A549 (cell line): ENCODE results near the gene SMARCB1. TPM values are rescaled to one million over a fixed set of nuclear protein-coding genes. Genes with fewer than 3 reads are reported as not detected.

Experiments
- ATAC-seq, 2 experiments: fragments of 200-7000 bp in 1 of 2; fragments of >200 bp in 1 of 2; cut with Nextera tagmentation in 1 of 2; cut with Tn5 transposase in 1 of 2; 3 replicates each; pipeline versions ENCODE4 v1.8.0 to v1.9.1; 2018 to 2020; ENCODE audit warnings: mild to moderate bottlenecking in 1 of 2, moderate library complexity in 1 of 2
- CTCF ChIA-PET: fragments of 300-600 bp; sonication (Branson Sonifier 250); formaldehyde crosslinking; extraction: SDS; loops from one replicate; lab custom pipeline; 2021; ENCODE audit warnings: antibody characterized with exemption, inconsistent platforms; lab: Yijun Ruan, JAX
- POLR2A ChIA-PET: fragments of 350-600 bp; formaldehyde crosslinking; extraction: SDS; loops from one replicate; lab custom pipeline; 2021; ENCODE audit warnings: antibody characterized with exemption, inconsistent platforms; lab: Yijun Ruan, JAX
- DNase-seq, 2 experiments: peaks; one replicate each; pipeline versions ENCODE4 v3.0.0 to v3.0.0-alpha.2; 2011 to 2016; ENCODE audit warnings: low read depth in 1 of 2, low spot score in 1 of 2
- FAIRE-seq: peaks from 2 replicates; lab custom pipeline; 2011; peaks lifted over from hg19 to GRCh38; lab: Jason Lieb, UNC
- H3K27ac ChIP-seq, 2 experiments: fragments of >200 bp; sonication (Bioruptor Twin); formaldehyde crosslinking; 3 replicates each; pipeline ENCODE4 v1.5.1; 2016 to 2017
- H3K4me1 ChIP-seq: fragments of >200 bp; sonication (Bioruptor Twin); formaldehyde crosslinking; 3 replicates; pipeline ENCODE4 v1.6.1; 2016
- H3K4me2 ChIP-seq: fragments of >200 bp; sonication (Bioruptor Twin); formaldehyde crosslinking; 3 replicates; pipeline ENCODE4 v1.6.1; 2016
- H3K4me3 ChIP-seq: fragments of >200 bp; sonication (Bioruptor Twin); formaldehyde crosslinking; 3 replicates; pipeline ENCODE4 v1.5.1; 2016
- H3K9me3 ChIP-seq: fragments of >200 bp; sonication (Bioruptor Twin); formaldehyde crosslinking; 3 replicates; pipeline ENCODE4 v1.6.1; 2016
- CBX8 ChIP-seq: fragments of 200-600 bp; sonication (generic); IDR thresholded peaks from 2 replicates; pipeline ENCODE4 v1.6.1; 2016
- CTCF ChIP-seq: fragments of >200 bp; sonication (Bioruptor Twin); formaldehyde crosslinking; IDR thresholded peaks from 3 replicates; pipeline ENCODE4 v1.5.1; 2016
- EHF ChIP-seq: fragments of 250-450 bp; sonication (Bioruptor Pico); IDR thresholded peaks from 2 replicates; pipeline ENCODE4 v1.5.0; 2020; ENCODE audit warnings: mild to moderate bottlenecking
- ELK1 ChIP-seq: fragments of 150-350 bp; IDR thresholded peaks from 2 replicates; pipeline ENCODE4 v1.6.1; 2014; ENCODE audit warnings: low read depth, mild to moderate bottlenecking, low read length
- FOXS1 ChIP-seq: fragments of 250-450 bp; sonication (Bioruptor Pico); IDR thresholded peaks from 2 replicates; pipeline ENCODE4 v1.5.0; 2020; ENCODE audit warnings: mild to moderate bottlenecking, moderate library complexity
- HEYL ChIP-seq: fragments of 250-450 bp; sonication (Bioruptor Pico); IDR thresholded peaks from 2 replicates; pipeline ENCODE4 v1.8.0; 2021; ENCODE audit warnings: mild to moderate bottlenecking, moderate library complexity
- HMGXB4 ChIP-seq: fragments of 250-450 bp; sonication (Bioruptor Pico); IDR thresholded peaks from 2 replicates; pipeline ENCODE4 v1.5.0; 2021; ENCODE audit warnings: mild to moderate bottlenecking, moderate library complexity, borderline replicate concordance
- HOXA7 ChIP-seq: fragments of 250-450 bp; sonication (Bioruptor Pico); IDR thresholded peaks from 2 replicates; pipeline ENCODE4 v1.5.0; 2020; ENCODE audit warnings: mild to moderate bottlenecking, moderate library complexity
- HOXB13 ChIP-seq: fragments of 250-450 bp; sonication (Bioruptor Pico); IDR thresholded peaks from 2 replicates; pipeline ENCODE4 v1.5.0; 2020; ENCODE audit warnings: low read depth, mild to moderate bottlenecking, moderate library complexity
- JUN ChIP-seq, 2 experiments: fragments of >200 bp; sonication (Bioruptor Twin); formaldehyde crosslinking; IDR thresholded peaks; 2 replicates in 1 of 2; 3 replicates in 1 of 2; pipeline ENCODE4 v1.6.1; 2016 to 2017
- JUNB ChIP-seq: fragments of >200 bp; sonication (Bioruptor Twin); formaldehyde crosslinking; IDR thresholded peaks from 2 replicates; pipeline ENCODE4 v1.6.1; 2016
- NFE2L2 ChIP-seq: fragments of 150-350 bp; conservative IDR thresholded peaks from 2 replicates; pipeline ENCODE4 v1.6.1; 2014; ENCODE audit warnings: low read length
- NPAS2 ChIP-seq: fragments of 250-450 bp; sonication (Bioruptor Pico); IDR thresholded peaks from 2 replicates; pipeline ENCODE4 v1.8.0; 2022; ENCODE audit warnings: mild to moderate bottlenecking, moderate library complexity, borderline replicate concordance
- PHF8 ChIP-seq: fragments of 200-600 bp; sonication (generic); IDR thresholded peaks from 2 replicates; pipeline ENCODE4 v1.6.1; 2016; ENCODE audit warnings: low read depth, mild to moderate bottlenecking, antibody characterized with exemption, moderate library complexity, borderline replicate concordance
- POLR2AphosphoS2 ChIP-seq: conservative IDR thresholded peaks from 2 replicates; pipeline ENCODE4 v1.6.1; 2012; ENCODE audit warnings: low read length, improper control_type of control experiment, inconsistent platforms
- RAD21 ChIP-seq, 2 experiments: fragments of >200 bp in 1 of 2; sonication (Bioruptor Twin) in 1 of 2; formaldehyde crosslinking in 1 of 2; IDR thresholded peaks in 1 of 2; conservative IDR thresholded peaks in 1 of 2; 2 replicates in 1 of 2; 3 replicates in 1 of 2; pipeline ENCODE4 v1.6.1; 2012 to 2018; ENCODE audit warnings: inconsistent platforms in 1 of 2
- SREBF2 ChIP-seq: fragments of 450-650 bp; IDR thresholded peaks from 2 replicates; pipeline ENCODE4 v1.6.1; 2014; ENCODE audit warnings: mild to moderate bottlenecking, moderate library complexity
- USF2 ChIP-seq: fragments of 450-650 bp; IDR thresholded peaks from 2 replicates; pipeline ENCODE4 v1.6.1; 2014; ENCODE audit warnings: antibody characterized with exemption
- ZFP36 ChIP-seq: fragments of 450-650 bp; IDR thresholded peaks from 2 replicates; pipeline ENCODE4 v1.6.1; 2014; ENCODE audit warnings: borderline replicate concordance; ENCODE audit not compliant: partially characterized antibody
- WGBS: methylation state at CpG from one replicate; pipeline ENCODE4 v1.1.6; 2017; ENCODE audit errors: missing lambda C conversion rate; 5-methylcytosine and 5-hydroxymethylcytosine counted together
- polyA plus RNA-seq, 4 experiments: library from polyadenylated mRNA; depleted of rRNA in 3 of 4; stranded (reverse); fragments of >200 nt; fragmentation: RNase III in 1 of 4; extraction: RNeasy Plus Mini Kit Qiagen cat#74134 plus additional on column Dnase treatment in 1 of 4; gene quantifications; 2 replicates in 3 of 4; 3 replicates in 1 of 4; pipeline ENCODE4 v1.2.3, GENCODE V29; 2011 to 2017

The SMARCB1 gene
- polyA plus RNA-seq, 2 of the 4 experiments (the other 2 are of a cell fraction): 65.6 to 133 TPM

- no peak overlapping the region for H3K27ac ChIP-seq
- H3K9me3 ChIP-seq: no peaks in the 10 kb centered on the region
- WGBS: 84% methylated on average over 4 of the region's 4 CpGs
- no peaks in the 10 kb centered on the region for H3K4me1 ChIP-seq
- ChIA-PET CTCF (interaction anchor here (0.7 to 3.2 kb wide), 2 partner anchors 8 to 32 kb away, joined by 3 to 22 read pairs; partner anchors contain the start of gene CHCHD10), POLR2A (no interaction called here)
- DNase-seq (no peak), ATAC-seq (no peak), FAIRE-seq (no peak)
- no peak for TF ChIP-seq JUNB
- no peak for TF ChIP-seq CTCF
- no peak for TF ChIP-seq NPAS2 (CRISPR knock-in tag)
- TF ChIP-seq USF2: no peak
- TF ChIP-seq RAD21 (conservative IDR thresholded peaks at IDR 0.05 in 1 of 2, IDR thresholded peaks at IDR 0.05 in 1 of 2): no peak
- no peak for TF ChIP-seq HEYL (CRISPR knock-in tag)
- no peak for TF ChIP-seq HOXB13 (CRISPR knock-in tag)
- TF ChIP-seq ZFP36: no peak
- no peak for TF ChIP-seq PHF8
- TF ChIP-seq NFE2L2: no peak
- TF ChIP-seq HOXA7 (CRISPR knock-in tag): no peak
- no peak for TF ChIP-seq CBX8
- H3K4me3 ChIP-seq: no peak overlapping the region
- no peak overlapping the region for H3K4me2 ChIP-seq
Observed at GRCh38 chr22:23759566-23759965, 27.2 kb upstream of the SMARCB1 start.

GRCh38 chr22:23760056-23760455, 26.7 kb upstream of the SMARCB1 start:
- ChIA-PET POLR2A (no interaction called here), CTCF (interaction anchor here (3.2 kb wide), 1 partner anchor 7 kb away, joined by 22 read pairs; the partner anchor contains the start of gene CHCHD10)
- 96% methylated on average over 6 of the region's 6 CpGs for WGBS
- Histone ChIP-seq H3K27ac (no peak overlapping the region), H3K4me2 (no peak overlapping the region), H3K9me3 (no peaks in the 10 kb centered on the region), H3K4me3 (no peak overlapping the region), H3K4me1 (peaks cover 4% of the 10 kb centered on the region; the same call in 2 of the 3 replicates)
- no peak for TF ChIP-seq JUN (IDR thresholded peaks at IDR 0.05)
- TF ChIP-seq CBX8: no peak
- TF ChIP-seq FOXS1 (CRISPR knock-in tag): no peak
- no peak for TF ChIP-seq ELK1
- no peak for TF ChIP-seq POLR2AphosphoS2
- TF ChIP-seq EHF: no peak
- TF ChIP-seq HMGXB4 (CRISPR knock-in tag): no peak
- TF ChIP-seq CTCF: no peak
- TF ChIP-seq SREBF2: no peak
- TF ChIP-seq RAD21 (conservative IDR thresholded peaks at IDR 0.05 in 1 of 2, IDR thresholded peaks at IDR 0.05 in 1 of 2): no peak
- ATAC-seq (no peak), DNase-seq (no peak), FAIRE-seq (no peak)
